ENCODE results near the gene MAP1A. TPM values are rescaled to one million over a fixed set of nuclear protein-coding genes. Genes with fewer than 3 reads are reported as not detected.

MAP1A gene
- total RNA-seq, 4 donors from 2014 or later, result 2.3 to 6.7 (median 3.8) TPM

DNA sequence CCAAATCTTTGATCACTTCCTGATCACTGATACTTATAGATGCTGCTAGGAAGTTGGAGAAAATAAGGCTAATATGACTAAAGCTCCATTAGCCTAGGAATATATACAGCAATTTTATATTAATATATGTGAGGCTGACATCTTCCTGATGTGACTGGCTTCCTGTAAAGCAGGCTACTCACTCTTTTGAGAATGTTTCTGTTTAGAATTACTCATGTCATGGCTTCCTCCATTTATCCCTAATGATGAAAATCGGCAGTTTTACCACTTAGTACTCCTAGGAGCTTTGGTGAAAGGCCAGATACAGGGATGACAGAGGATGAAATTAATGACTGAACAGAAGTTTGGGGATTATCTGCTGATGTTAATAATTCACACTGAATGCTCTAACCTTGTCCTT lies 3.9 kb upstream of the MAP1A start:
- TF ChIP-seq, protein P1, sequence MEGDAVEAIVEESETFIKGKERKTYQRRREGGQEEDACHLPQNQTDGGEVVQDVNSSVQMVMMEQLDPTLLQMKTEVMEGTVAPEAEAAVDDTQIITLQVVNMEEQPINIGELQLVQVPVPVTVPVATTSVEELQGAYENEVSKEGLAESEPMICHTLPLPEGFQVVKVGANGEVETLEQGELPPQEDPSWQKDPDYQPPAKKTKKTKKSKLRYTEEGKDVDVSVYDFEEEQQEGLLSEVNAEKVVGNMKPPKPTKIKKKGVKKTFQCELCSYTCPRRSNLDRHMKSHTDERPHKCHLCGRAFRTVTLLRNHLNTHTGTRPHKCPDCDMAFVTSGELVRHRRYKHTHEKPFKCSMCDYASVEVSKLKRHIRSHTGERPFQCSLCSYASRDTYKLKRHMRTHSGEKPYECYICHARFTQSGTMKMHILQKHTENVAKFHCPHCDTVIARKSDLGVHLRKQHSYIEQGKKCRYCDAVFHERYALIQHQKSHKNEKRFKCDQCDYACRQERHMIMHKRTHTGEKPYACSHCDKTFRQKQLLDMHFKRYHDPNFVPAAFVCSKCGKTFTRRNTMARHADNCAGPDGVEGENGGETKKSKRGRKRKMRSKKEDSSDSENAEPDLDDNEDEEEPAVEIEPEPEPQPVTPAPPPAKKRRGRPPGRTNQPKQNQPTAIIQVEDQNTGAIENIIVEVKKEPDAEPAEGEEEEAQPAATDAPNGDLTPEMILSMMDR (IDR thresholded peaks at IDR 0.05), result no peak
- no peak for TF ChIP-seq POLR2A (IDR thresholded peaks at IDR 0.05)
- intact Hi-C loops (cut with DNase I; ENCODE audit: low total_unique reads), result no loop called here
- no peak for DNase-seq (ENCODE audit: low spot score in 2 of 2)
- H3K4me3 ChIP-seq (ENCODE audit: low read depth, poor library complexity, severe bottlenecking), result no peak overlapping the region
- 58 to 60% methylated on average over 1 of the region's 1 CpG for WGBS, 2 donors

DNA sequence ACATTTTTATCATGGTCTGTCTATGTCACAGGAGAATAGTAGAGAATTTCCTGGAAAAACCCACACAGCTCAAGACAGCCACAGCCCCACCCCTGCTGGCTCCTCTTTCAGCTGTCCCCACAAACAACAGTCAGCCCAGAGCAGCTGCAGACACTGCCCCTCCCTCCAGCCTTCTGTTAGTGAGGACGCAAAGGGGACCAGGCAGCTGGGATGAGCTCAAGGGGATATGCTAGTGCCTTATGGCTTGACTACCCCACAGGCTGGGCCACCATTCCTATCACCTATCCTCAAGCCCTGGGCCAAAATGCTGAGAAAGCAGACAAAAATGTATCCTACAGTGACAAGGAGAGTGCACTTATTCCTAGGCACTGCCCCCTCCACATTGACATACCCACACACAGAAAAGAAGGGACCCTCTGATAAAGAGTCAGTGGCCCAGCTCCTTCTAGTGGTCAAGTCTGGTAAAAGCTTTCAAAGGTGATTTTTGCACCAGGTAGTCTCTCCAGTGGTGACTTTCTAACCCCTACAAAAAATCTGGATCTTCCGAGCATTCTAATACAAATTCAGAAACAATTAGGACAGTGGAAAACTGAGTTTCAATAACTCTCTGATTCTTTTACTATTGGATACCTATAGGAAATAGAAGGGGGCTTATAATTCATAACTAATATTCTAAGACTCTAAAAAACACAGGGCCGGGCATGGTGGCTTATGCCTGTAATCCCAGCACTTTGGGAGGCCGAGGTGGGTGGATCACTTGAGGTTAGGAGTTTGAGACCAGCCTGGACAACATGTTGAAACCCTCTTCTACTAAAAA lies 3.0 kb upstream of the MAP1A start:
- TF ChIP-seq POLR2A (IDR thresholded peaks at IDR 0.05), result no peak
- intact Hi-C loops (cut with DNase I; ENCODE audit: low total_unique reads), result no loop called here
- 63 to 67% methylated on average over 4 of the region's 4 CpGs for WGBS, 2 donors
- peak; percentile 29 to 89 for DNase-seq (ENCODE audit: low spot score in 2 of 2)
- H3K4me3 ChIP-seq (ENCODE audit: low read depth, poor library complexity, severe bottlenecking), result no peak overlapping the region

DNA sequence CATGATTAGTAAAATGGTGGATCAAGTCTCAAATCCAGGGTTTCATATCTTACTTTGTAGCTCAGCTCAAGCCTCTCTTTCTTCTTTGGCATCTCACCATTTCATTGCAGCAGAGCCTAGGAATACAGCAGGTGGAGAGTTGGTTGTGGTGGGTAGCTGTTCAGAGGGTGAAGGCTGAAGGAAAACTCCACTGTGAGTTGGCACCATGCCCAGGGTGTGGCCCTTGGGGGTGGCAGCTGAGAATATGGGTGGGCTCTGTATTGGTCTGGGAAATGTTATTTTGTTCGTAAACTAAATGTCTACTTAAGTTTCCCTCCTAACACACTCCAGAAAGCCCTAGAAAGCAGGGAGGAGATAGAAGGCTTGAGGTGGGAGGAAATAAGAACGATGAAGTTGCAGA lies 1.7 kb upstream of the MAP1A start:
- DNase-seq (ENCODE audit: low spot score in 2 of 2), result peak in 1 of 2 donors; percentile 83
- TF ChIP-seq, protein P1 (IDR thresholded peaks at IDR 0.05), result no peak
- TF ChIP-seq POLR2A (IDR thresholded peaks at IDR 0.05), result no peak
- WGBS, 2 donors, result 34 to 40% methylated on average over 2 of the region's 2 CpGs
- no peak overlapping the region for H3K4me3 ChIP-seq (ENCODE audit: low read depth, poor library complexity, severe bottlenecking)
- intact Hi-C loops (cut with DNase I; ENCODE audit: low total_unique reads), result no loop called here

DNA sequence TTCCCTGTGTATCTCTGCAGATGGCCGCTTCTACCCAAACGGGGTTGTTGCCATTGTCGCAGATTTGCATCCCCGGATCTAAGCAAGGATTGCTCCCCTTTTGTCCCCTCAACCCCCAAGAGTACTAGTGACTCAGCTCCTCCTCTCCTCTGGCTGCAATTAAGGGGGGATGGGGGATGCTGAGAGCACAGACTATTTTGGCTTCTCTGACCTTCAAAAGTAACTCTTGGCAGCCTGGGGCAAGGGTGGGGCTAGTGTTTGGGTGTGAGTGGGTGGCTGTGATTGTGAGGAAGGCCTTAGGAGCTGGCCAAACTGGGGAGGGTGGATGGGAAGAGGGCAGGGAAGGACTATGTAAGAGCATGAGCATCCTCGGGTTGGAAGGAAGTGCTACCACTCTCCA lies 1.2 kb upstream of the MAP1A start:
- intact Hi-C loops (cut with DNase I; ENCODE audit: low total_unique reads), result no loop called here
- H3K4me3 ChIP-seq (ENCODE audit: low read depth, poor library complexity, severe bottlenecking), result no peak overlapping the region
- WGBS, 2 donors, result 33 to 41% methylated on average over 5 of the region's 5 CpGs
- peak; percentile 53 to 89 for DNase-seq (ENCODE audit: low spot score in 2 of 2)
- TF ChIP-seq, protein P1 (IDR thresholded peaks at IDR 0.05), result no peak
- no peak for TF ChIP-seq POLR2A (IDR thresholded peaks at IDR 0.05)

- WGBS, 2 donors, result 39 to 49% methylated on average over 4 of the region's 4 CpGs
- DNase-seq (ENCODE audit: low spot score in 2 of 2), result peak in 1 of 2 donors; percentile 66
- H3K4me3 ChIP-seq (ENCODE audit: low read depth, poor library complexity, severe bottlenecking), result no peak overlapping the region
- TF ChIP-seq POLR2A (IDR thresholded peaks at IDR 0.05), result no peak
- TF ChIP-seq, protein P1 (IDR thresholded peaks at IDR 0.05), result no peak
- intact Hi-C loops (cut with DNase I; ENCODE audit: low total_unique reads), result no loop called here
These were observed 531 bp upstream of the MAP1A start for GRCh38 chr15:43516801-43517353.

DNA sequence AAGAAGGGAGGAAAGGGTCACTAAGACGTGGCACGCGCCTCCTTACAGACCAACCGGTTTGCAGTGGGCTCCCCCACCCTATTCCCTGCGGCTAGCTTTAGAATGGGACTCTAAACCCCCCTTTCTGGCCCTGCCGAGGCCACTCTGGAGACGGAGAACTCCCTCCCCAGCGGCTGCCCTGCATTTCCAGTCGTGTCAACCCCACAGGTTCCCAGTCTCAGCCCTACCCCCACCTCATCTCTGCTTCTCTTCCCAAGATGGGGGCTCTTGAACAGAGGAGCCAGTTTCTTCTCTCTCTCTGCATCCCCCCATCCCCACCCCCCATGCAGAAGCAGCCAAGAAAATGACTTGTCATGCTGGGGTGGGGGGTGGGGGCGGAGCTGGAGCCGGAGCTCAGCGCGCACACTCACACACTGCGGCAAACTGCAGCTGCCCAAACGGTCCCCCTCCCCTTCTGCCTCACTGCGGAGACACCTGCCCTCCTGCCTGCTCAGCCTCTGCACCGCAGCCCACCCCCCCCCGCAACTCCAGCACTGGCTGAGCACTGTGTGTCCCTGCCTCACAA lies 871 bp downstream of the MAP1A start:
- 4 to 6% methylated on average over 18 of the region's 18 CpGs for WGBS, 2 donors
- DNase-seq (ENCODE audit: low spot score in 2 of 2), result peak in 1 of 2 donors; percentile 75
- peak overlapping the region; percentile 13 for H3K4me3 ChIP-seq (ENCODE audit: low read depth, poor library complexity, severe bottlenecking)
- intact Hi-C loops (cut with DNase I; ENCODE audit: low total_unique reads), result no loop called here
- TF ChIP-seq POLR2A (IDR thresholded peaks at IDR 0.05), result no peak
- TF ChIP-seq, protein P1 (IDR thresholded peaks at IDR 0.05), result no peak

All from lower leg skin (tissue), 4 donors.